Mesothelial cell of epicardium (in vitro differentiated cells): ENCODE results near the gene ACER2. TPM values are rescaled to one million over a fixed set of nuclear protein-coding genes. Genes with fewer than 3 reads are reported as not detected.

Experiments
- DNase-seq, 2 experiments: peaks; one replicate each; pipeline ENCODE4 v3.0.0; 2021; ENCODE audit warnings: low spot score in 2 of 2; ENCODE audit not compliant: unreplicated experiment in 2 of 2
- H3K27ac Mint-ChIP-seq: 2 replicates; pipeline ENCODE4 v1.8.0; 2021; ENCODE audit warnings: mixed read lengths
- H3K27me3 Mint-ChIP-seq: 2 replicates; pipeline ENCODE4 v1.8.0; 2021; ENCODE audit warnings: low read depth, mixed read lengths
- H3K36me3 Mint-ChIP-seq: 2 replicates; pipeline ENCODE4 v1.8.0; 2021; ENCODE audit warnings: mixed read lengths
- H3K4me1 Mint-ChIP-seq: 2 replicates; pipeline ENCODE4 v1.8.0; 2021; ENCODE audit warnings: mixed read lengths
- H3K4me3 Mint-ChIP-seq: 2 replicates; pipeline ENCODE4 v1.8.0; 2021; ENCODE audit warnings: mild to moderate bottlenecking, moderate library complexity, mixed read lengths
- H3K9me3 Mint-ChIP-seq: 2 replicates; pipeline ENCODE4 v1.8.0; 2021; ENCODE audit warnings: mixed read lengths
- CTCF ChIP-seq: fragments of 200-600 bp; sonication (generic); IDR thresholded peaks from one replicate; pipeline ENCODE4 v1.5.0; 2021; ENCODE audit warnings: antibody characterized with exemption; ENCODE audit not compliant: unreplicated experiment
- total RNA-seq: library from RNA; stranded (reverse); gene quantifications from 3 replicates; pipeline ENCODE4 v1.2.1, GENCODE V29; 2021

The ACER2 gene
- total RNA-seq: 2.9 to 3.1 TPM (median 3.1 TPM) in 3 replicates

DNA sequence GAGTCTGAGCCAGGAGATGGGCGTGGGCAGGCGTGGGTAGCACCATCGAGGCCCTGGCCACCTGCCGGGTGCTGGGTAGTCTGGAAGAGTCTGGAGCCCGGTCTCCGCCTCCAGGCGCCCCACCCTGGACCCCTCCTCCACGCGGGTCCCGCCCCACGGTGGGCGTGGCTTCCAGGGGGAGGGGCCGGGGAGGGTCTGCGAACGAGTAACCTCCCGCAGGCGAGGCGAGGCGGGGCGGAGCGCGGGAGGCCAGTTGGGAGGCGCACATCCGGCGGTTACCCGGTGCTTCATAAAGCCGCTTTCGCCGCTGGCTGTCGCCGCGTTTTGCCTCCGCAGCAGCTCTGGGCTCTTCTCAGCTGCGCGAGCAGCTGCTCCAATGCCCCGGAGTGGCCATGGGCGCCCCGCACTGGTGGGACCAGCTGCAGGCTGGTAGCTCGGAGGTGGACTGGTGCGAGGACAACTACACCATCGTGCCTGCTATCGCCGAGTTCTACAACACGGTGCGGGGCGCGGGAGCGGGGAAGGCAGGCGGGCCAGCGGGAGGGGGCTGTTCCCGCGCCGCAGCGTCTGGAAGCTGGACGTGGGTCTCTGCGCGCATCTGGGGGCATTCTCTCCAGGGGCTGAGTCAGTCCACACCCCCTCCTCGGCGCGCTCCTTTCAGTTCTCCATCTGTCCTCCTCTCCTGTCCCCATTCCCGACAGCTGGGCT, at the start of gene ACER2:
ACER2 (plus strand) TSS at position 317 of the 708 bp plus-strand sequence; CDS start at position 393, 76 bp downstream.
- TF ChIP-seq CTCF: no peak
- Mint-ChIP-seq H3K4me1 (peaks cover 9% of the 10 kb centered on the region), H3K4me3 (peak within 1 kb of the TSS; percentile 92), H3K27ac (peak within 1 kb of the TSS; percentile 44), H3K36me3 (peaks cover 2% of the 10 kb centered on the region), H3K27me3 (no peaks in the 10 kb centered on the region), H3K9me3 (peaks cover 3% of the 10 kb centered on the region)
- peak; percentile 90 to 97 for DNase-seq

DNA sequence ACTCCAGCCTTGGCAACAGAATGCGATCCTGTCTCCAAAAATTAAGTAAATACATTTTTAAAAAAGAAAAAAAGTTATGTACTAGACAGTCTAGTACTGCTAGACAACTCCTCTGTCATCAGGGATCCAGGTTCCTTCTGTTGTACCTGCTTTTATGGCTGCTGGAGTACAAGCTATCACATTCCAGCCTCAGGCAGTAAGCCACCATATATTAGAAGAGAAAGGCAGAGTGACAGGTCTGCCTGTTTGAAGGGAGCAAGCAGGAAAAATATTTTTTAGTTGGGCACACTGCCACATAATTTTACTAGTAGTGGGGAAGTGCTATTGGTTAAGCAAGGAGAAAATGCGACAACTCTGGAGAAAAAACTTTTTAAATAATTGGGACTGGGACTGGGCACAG, 39.7 kb upstream of the ACER2 start:
- no peak overlapping the region for H3K4me3 Mint-ChIP-seq
- H3K27me3 Mint-ChIP-seq: no peaks in the 10 kb centered on the region
- peak overlapping the region; percentile 67 for H3K27ac Mint-ChIP-seq
- TF ChIP-seq CTCF: no peak
- no peak for DNase-seq
- H3K4me1 Mint-ChIP-seq: peaks cover 3% of the 10 kb centered on the region
- H3K9me3 Mint-ChIP-seq: no peaks in the 10 kb centered on the region
- peaks cover 41% of the 10 kb centered on the region for H3K36me3 Mint-ChIP-seq

- Mint-ChIP-seq H3K27ac (peak overlapping the region; percentile 60), H3K4me1 (peaks cover 5% of the 10 kb centered on the region), H3K4me3 (no peak overlapping the region), H3K27me3 (no peaks in the 10 kb centered on the region), H3K9me3 (no peaks in the 10 kb centered on the region), H3K36me3 (peaks cover 48% of the 10 kb centered on the region)
- no peak for TF ChIP-seq CTCF
- no peak for DNase-seq
These were observed 36.9 kb upstream of the ACER2 start for GRCh38 chr9:19371942-19372341.

DNA sequence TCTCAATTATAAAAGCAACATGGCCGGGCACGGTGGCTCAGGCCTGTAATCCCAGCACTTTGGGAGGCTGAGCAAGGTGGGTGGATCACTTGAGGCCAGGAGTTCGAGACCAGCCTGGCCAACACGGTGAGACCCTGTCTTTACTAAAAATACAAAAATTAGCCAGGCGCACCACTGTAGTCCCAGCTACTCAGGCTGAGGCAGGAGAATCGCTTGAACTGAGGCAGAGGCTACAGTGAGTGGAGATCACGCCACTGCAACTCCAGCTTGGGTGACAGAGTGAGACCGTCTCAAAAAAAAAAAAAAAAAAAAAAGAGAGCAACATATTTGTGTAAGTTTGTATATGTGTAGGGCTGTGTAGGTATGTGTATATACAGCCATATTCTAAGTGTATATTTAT, 36.2 kb upstream of the ACER2 start:
- H3K4me1 Mint-ChIP-seq: peaks cover 11% of the 10 kb centered on the region
- no peaks in the 10 kb centered on the region for H3K9me3 Mint-ChIP-seq
- no peak for DNase-seq
- no peak for TF ChIP-seq CTCF
- no peak overlapping the region for H3K4me3 Mint-ChIP-seq
- H3K27me3 Mint-ChIP-seq: no peaks in the 10 kb centered on the region
- H3K36me3 Mint-ChIP-seq: peaks cover 52% of the 10 kb centered on the region
- H3K27ac Mint-ChIP-seq: no peak overlapping the region

DNA sequence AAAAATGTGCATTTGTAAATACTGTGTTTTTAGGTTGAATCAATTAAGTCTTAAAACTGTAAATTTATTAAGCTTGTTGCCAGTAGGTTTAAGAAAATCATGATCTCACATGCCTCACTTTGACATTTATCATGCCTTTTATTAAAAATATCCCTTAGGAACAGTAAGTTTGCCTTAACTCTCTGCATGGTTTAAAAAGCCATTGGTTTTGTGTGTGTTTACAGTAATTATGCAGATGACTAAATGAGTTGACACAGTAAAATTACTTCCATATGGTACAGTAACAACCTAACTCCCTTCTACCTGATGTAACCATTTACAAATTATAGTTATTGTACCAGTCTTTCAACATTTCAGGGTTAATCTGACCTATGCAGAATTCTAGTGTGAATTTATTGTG, 35.3 kb upstream of the ACER2 start:
- TF ChIP-seq CTCF: no peak
- H3K4me1 Mint-ChIP-seq: peaks cover 20% of the 10 kb centered on the region
- peaks cover 53% of the 10 kb centered on the region for H3K36me3 Mint-ChIP-seq
- peak overlapping the region; percentile 31 for H3K27ac Mint-ChIP-seq
- no peaks in the 10 kb centered on the region for H3K9me3 Mint-ChIP-seq
- DNase-seq: no peak
- H3K27me3 Mint-ChIP-seq: no peaks in the 10 kb centered on the region
- H3K4me3 Mint-ChIP-seq: no peak overlapping the region

DNA sequence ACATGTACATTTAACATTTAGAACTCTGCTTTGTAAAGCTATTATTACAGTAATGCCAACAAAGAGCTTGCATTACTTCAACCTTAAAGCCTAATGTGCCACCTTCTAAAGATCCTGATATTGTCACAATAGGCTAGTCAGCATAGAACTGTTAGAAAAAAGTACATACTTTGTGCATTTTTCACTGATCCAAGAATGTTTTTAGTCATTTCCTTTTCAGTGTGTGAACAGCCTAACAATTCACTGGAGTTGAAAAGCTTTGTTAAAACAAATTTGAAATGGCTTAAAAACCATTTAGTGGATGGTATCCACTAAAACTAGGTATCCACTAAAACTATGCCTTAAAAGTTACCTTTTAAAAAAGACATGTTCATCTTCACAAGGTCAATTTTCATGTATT, 33.3 kb upstream of the ACER2 start:
- no peaks in the 10 kb centered on the region for H3K27me3 Mint-ChIP-seq
- TF ChIP-seq CTCF: no peak
- H3K9me3 Mint-ChIP-seq: no peaks in the 10 kb centered on the region
- H3K36me3 Mint-ChIP-seq: peaks cover 53% of the 10 kb centered on the region
- peaks cover 28% of the 10 kb centered on the region for H3K4me1 Mint-ChIP-seq
- peak overlapping the region; percentile 53 for H3K27ac Mint-ChIP-seq
- DNase-seq: no peak
- no peak overlapping the region for H3K4me3 Mint-ChIP-seq
